KG1 (cell line): Measurements from ENCODE around the gene DEFB112.

Experiments
- DNase-seq: peaks from one replicate; lab custom pipeline; 2025; lab: John Stamatoyannopoulos, UW

The DEFB112 gene

DNA sequence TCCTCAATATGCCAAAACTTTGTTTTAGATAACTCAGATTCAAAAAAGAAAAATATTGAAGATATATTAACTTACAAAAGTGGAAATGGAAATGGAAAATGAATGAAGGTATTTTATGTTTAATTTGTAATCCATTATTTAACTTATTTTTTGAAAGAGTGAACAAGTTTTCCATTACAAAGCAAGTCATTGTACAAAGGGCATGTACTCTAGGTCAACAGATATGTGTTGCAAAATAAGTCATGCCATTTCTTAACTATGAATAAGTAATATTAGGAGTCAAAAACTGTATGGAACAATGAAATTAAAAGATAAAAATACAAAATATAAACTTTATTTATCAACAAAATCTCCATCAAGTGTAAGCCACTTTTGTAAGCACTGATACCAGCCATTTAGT lies 54.5 kb downstream of the DEFB112 start:
- no peak for DNase-seq
